Measurements from ENCODE around the gene GAS2L2.
"Not testable (repeated sequence)": the region's sequence is repeated elsewhere in the genome, so short reads cannot be mapped to it uniquely, and the experiment has no call there.

Gene GAS2L2

GRCh38 chr17:35715416-35715815 is 37.6 kb downstream of the GAS2L2 start:
- peaks cover 3% of the 10 kb centered on the region for H3K4me1 Mint-ChIP-seq
- ATAC-seq (no peak), DNase-seq (no peak)
- H3K27ac Mint-ChIP-seq, result no peak overlapping the region
- H3K9me3 Mint-ChIP-seq, result no peaks in the 10 kb centered on the region
- no peak overlapping the region for H3K4me3 Mint-ChIP-seq
- H3K36me3 Mint-ChIP-seq (ENCODE audit: low read depth), result peaks cover 38% of the 10 kb centered on the region
- H3K27me3 Mint-ChIP-seq, result no peaks in the 10 kb centered on the region

GRCh38 chr17:35714988-35715387 is 38.1 kb downstream of the GAS2L2 start:
- ATAC-seq, result no peak
- Mint-ChIP-seq H3K4me3 (no peak overlapping the region), H3K27me3 (no peaks in the 10 kb centered on the region), H3K36me3 (ENCODE audit: low read depth) (peaks cover 39% of the 10 kb centered on the region), H3K9me3 (no peaks in the 10 kb centered on the region), H3K4me1 (peaks cover 3% of the 10 kb centered on the region), H3K27ac (no peak overlapping the region)
- no peak for DNase-seq

- Mint-ChIP-seq H3K4me3 (no peak overlapping the region), H3K27me3 (no peaks in the 10 kb centered on the region), H3K4me1 (peaks cover 11% of the 10 kb centered on the region), H3K27ac (no peak overlapping the region), H3K36me3 (ENCODE audit: low read depth) (peaks cover 34% of the 10 kb centered on the region), H3K9me3 (no peaks in the 10 kb centered on the region)
- peak; percentile 54 for ATAC-seq
- DNase-seq, result no peak
These were observed 39.8 kb downstream of the GAS2L2 start for GRCh38 chr17:35713069-35713728.

GRCh38 chr17:35710950-35711349 is 42.1 kb downstream of the GAS2L2 start:
- Mint-ChIP-seq H3K9me3 (no peaks in the 10 kb centered on the region), H3K27me3 (no peaks in the 10 kb centered on the region), H3K4me3 (no peak overlapping the region), H3K27ac (no peak overlapping the region), H3K4me1 (peaks cover 19% of the 10 kb centered on the region), H3K36me3 (ENCODE audit: low read depth) (peaks cover 24% of the 10 kb centered on the region)
- ATAC-seq (no peak), DNase-seq (no peak)

GRCh38 chr17:35709874-35710273 is 43.2 kb downstream of the GAS2L2 start:
- ATAC-seq, result no peak
- H3K27ac Mint-ChIP-seq, result no peak overlapping the region
- no peak for DNase-seq
- no peaks in the 10 kb centered on the region for H3K9me3 Mint-ChIP-seq
- H3K4me1 Mint-ChIP-seq, result peaks cover 19% of the 10 kb centered on the region
- peaks cover 24% of the 10 kb centered on the region for H3K36me3 Mint-ChIP-seq (ENCODE audit: low read depth)
- H3K4me3 Mint-ChIP-seq, result no peak overlapping the region
- no peaks in the 10 kb centered on the region for H3K27me3 Mint-ChIP-seq

- Mint-ChIP-seq H3K27ac (no peak overlapping the region), H3K9me3 (no peaks in the 10 kb centered on the region), H3K4me1 (peaks cover 19% of the 10 kb centered on the region), H3K27me3 (no peaks in the 10 kb centered on the region), H3K4me3 (no peak overlapping the region), H3K36me3 (ENCODE audit: low read depth) (peaks cover 24% of the 10 kb centered on the region)
- ATAC-seq, result no peak
- DNase-seq, result no peak
These were observed 44.1 kb downstream of the GAS2L2 start for GRCh38 chr17:35708951-35709350.

GRCh38 chr17:35708149-35708548 is 44.9 kb downstream of the GAS2L2 start:
- Mint-ChIP-seq H3K4me3 (no peak overlapping the region), H3K36me3 (ENCODE audit: low read depth) (peaks cover 27% of the 10 kb centered on the region), H3K9me3 (no peaks in the 10 kb centered on the region), H3K27ac (peak overlapping the region; percentile 4), H3K27me3 (no peaks in the 10 kb centered on the region), H3K4me1 (peaks cover 19% of the 10 kb centered on the region)
- ATAC-seq (peak; percentile 78), DNase-seq (no peak)

- no peak overlapping the region for H3K27ac Mint-ChIP-seq
- ATAC-seq (no peak), DNase-seq (no peak)
- no peak overlapping the region for H3K4me3 Mint-ChIP-seq
- no peaks in the 10 kb centered on the region for H3K27me3 Mint-ChIP-seq
- no peaks in the 10 kb centered on the region for H3K9me3 Mint-ChIP-seq
- H3K4me1 Mint-ChIP-seq, result peaks cover 16% of the 10 kb centered on the region
- peaks cover 23% of the 10 kb centered on the region for H3K36me3 Mint-ChIP-seq (ENCODE audit: low read depth)
These were observed 47.3 kb downstream of the GAS2L2 start for GRCh38 chr17:35705705-35706104.

GRCh38 chr17:35705230-35705629 is 47.8 kb downstream of the GAS2L2 start:
- no peak for ATAC-seq
- H3K4me1 Mint-ChIP-seq, result peaks cover 16% of the 10 kb centered on the region
- peaks cover 19% of the 10 kb centered on the region for H3K36me3 Mint-ChIP-seq (ENCODE audit: low read depth)
- no peak overlapping the region for H3K27ac Mint-ChIP-seq
- DNase-seq, result no peak
- H3K9me3 Mint-ChIP-seq, result no peaks in the 10 kb centered on the region
- no peak overlapping the region for H3K4me3 Mint-ChIP-seq
- no peaks in the 10 kb centered on the region for H3K27me3 Mint-ChIP-seq

- not testable (repeated sequence) for H3K4me3 Mint-ChIP-seq, H3K27ac Mint-ChIP-seq, ATAC-seq, H3K4me1 Mint-ChIP-seq, DNase-seq, H3K27me3 Mint-ChIP-seq, H3K9me3 Mint-ChIP-seq
- peaks cover 12% of the 10 kb centered on the region for H3K36me3 Mint-ChIP-seq (ENCODE audit: low read depth)
These were observed 49.7 kb downstream of the GAS2L2 start for GRCh38 chr17:35703308-35703707.

- Mint-ChIP-seq H3K4me3 (no peak overlapping the region), H3K27me3 (no peaks in the 10 kb centered on the region), H3K9me3 (no peaks in the 10 kb centered on the region), H3K36me3 (ENCODE audit: low read depth) (peaks cover 15% of the 10 kb centered on the region), H3K27ac (no peak overlapping the region), H3K4me1 (no peaks in the 10 kb centered on the region)
- no peak for DNase-seq
- no peak for ATAC-seq
These were observed 51.5 kb downstream of the GAS2L2 start for GRCh38 chr17:35701491-35701890.

- no peak overlapping the region for H3K4me3 Mint-ChIP-seq
- H3K4me1 Mint-ChIP-seq, result no peaks in the 10 kb centered on the region
- H3K36me3 Mint-ChIP-seq (ENCODE audit: low read depth), result peaks cover 24% of the 10 kb centered on the region
- DNase-seq, result no peak
- no peaks in the 10 kb centered on the region for H3K9me3 Mint-ChIP-seq
- no peak overlapping the region for H3K27ac Mint-ChIP-seq
- no peak for ATAC-seq
- no peaks in the 10 kb centered on the region for H3K27me3 Mint-ChIP-seq
These were observed 52.9 kb downstream of the GAS2L2 start for GRCh38 chr17:35700150-35700549.

GRCh38 chr17:35698800-35699199 is 54.2 kb downstream of the GAS2L2 start:
- ATAC-seq (no peak), DNase-seq (no peak)
- no peaks in the 10 kb centered on the region for H3K27me3 Mint-ChIP-seq
- no peak overlapping the region for H3K27ac Mint-ChIP-seq
- H3K4me3 Mint-ChIP-seq, result no peak overlapping the region
- H3K36me3 Mint-ChIP-seq (ENCODE audit: low read depth), result peaks cover 30% of the 10 kb centered on the region
- no peaks in the 10 kb centered on the region for H3K4me1 Mint-ChIP-seq
- H3K9me3 Mint-ChIP-seq, result no peaks in the 10 kb centered on the region

GRCh38 chr17:35695613-35696012 is 57.4 kb downstream of the GAS2L2 start:
- Mint-ChIP-seq H3K36me3 (ENCODE audit: low read depth) (peaks cover 29% of the 10 kb centered on the region), H3K9me3 (no peaks in the 10 kb centered on the region), H3K27ac (no peak overlapping the region), H3K4me1 (no peaks in the 10 kb centered on the region), H3K27me3 (no peaks in the 10 kb centered on the region), H3K4me3 (no peak overlapping the region)
- DNase-seq (no peak), ATAC-seq (no peak)

- no peaks in the 10 kb centered on the region for H3K4me1 Mint-ChIP-seq
- no peaks in the 10 kb centered on the region for H3K9me3 Mint-ChIP-seq
- ATAC-seq, result no peak
- peaks cover 36% of the 10 kb centered on the region for H3K36me3 Mint-ChIP-seq (ENCODE audit: low read depth)
- H3K4me3 Mint-ChIP-seq, result no peak overlapping the region
- no peak for DNase-seq
- no peak overlapping the region for H3K27ac Mint-ChIP-seq
- H3K27me3 Mint-ChIP-seq, result no peaks in the 10 kb centered on the region
These were observed 58.1 kb downstream of the GAS2L2 start for GRCh38 chr17:35694906-35695305.
